ENCODE results near the gene MOXD1. TPM values are rescaled to one million over a fixed set of nuclear protein-coding genes. Genes with fewer than 3 reads are reported as not detected.

Gene MOXD1
- polyA plus RNA-seq (2013, experiment 1 of 2): 1.7 TPM
- polyA plus RNA-seq (2013, experiment 2 of 2): 2.5 TPM

DNA sequence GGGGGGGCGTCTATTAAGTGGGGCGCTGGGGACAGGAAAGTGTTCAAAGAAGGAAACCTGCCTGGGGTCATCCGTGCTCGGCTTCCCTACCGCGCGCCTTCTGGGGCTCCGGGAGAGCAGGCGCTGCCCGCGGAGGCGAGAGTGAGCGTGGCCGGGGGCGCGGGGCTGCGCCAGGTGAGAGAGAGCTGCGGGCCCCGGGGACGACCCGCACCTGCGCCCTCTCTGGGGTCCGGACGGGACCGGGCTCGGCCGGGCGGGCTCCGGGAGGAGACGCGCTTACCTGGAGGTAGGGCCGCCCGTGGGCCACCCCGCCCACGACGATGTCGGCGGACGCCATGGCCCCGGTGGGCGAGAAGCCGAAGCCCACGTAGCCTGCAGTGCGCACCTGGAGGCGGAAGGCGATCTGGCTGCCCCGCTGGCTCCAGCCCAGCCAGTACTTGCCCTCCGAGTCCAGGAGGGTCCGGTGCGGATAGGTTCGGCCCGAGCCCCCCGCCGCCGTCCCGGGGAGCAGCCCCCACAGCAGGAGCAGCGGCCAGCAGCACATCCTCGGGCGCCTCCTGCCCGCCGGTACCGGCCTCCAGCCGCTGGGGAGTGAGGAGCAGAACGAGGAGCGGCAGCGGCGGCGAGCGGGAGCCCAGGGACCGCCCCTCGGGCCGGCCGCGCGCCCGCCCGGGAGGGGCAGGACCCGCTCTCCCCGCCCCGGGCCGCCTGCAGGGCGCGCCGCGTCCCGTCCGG, at the start of gene MOXD1:
Gene MOXD1 (minus strand): TSS at position 593 of the 735 bp plus-strand sequence. CDS start 49 bp downstream, at position 544.
- no peaks in the 10 kb centered on the region for H3K9me3 ChIP-seq (ENCODE audit: insufficient read depth, low read depth, low read length)
- peaks cover 56% of the 10 kb centered on the region for H3K27me3 ChIP-seq (ENCODE audit: insufficient read depth, low read length)
- H3K36me3 ChIP-seq (ENCODE audit: insufficient read depth, low read length): no peaks in the 10 kb centered on the region
- H3K9ac ChIP-seq (ENCODE audit: low read depth, low read length): peak within 1 kb of the TSS; percentile 40; the same call in 1 of the 2 replicates
- no peak within 1 kb of the TSS for H3K27ac ChIP-seq (ENCODE audit: low read depth, low read length)
- WGBS: under 1% methylated on average over 87 of the region's 87 CpGs
- H3K4me1 ChIP-seq (ENCODE audit: insufficient read depth, low read length): peaks cover 8% of the 10 kb centered on the region
- H3K4me3 ChIP-seq (ENCODE audit: low read length): peak within 1 kb of the TSS; percentile 65

DNA sequence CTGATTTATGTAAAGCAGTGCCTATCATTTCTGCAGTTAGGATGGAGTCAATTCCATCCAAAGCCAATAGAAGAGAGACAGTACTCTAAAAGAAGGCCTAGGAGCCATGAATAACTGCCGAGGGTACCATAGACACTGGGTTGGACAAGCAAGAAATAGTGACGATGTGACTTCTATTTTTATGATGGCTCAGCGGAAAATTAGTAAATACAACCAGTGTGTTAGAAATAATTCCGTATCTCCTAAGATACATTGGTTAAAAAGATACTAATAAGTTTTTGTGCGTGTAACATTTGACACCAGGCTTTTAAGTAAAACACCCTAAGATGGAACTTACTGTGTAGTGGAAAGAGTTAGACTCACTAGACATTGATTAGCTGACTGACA, 45.6 kb upstream of the MOXD1 start:
- 93% methylated on average over 5 of the region's 5 CpGs for WGBS
- Histone ChIP-seq H3K27me3 (ENCODE audit: insufficient read depth, low read length) (no peaks in the 10 kb centered on the region), H3K4me1 (ENCODE audit: insufficient read depth, low read length) (peaks cover 15% of the 10 kb centered on the region), H3K4me3 (ENCODE audit: low read length) (no peak overlapping the region), H3K36me3 (ENCODE audit: insufficient read depth, low read length) (no peaks in the 10 kb centered on the region), H3K9me3 (ENCODE audit: insufficient read depth, low read depth, low read length) (peaks cover 10% of the 10 kb centered on the region), H3K9ac (ENCODE audit: low read depth, low read length) (no peak overlapping the region), H3K27ac (ENCODE audit: low read depth, low read length) (no peak overlapping the region)

DNA sequence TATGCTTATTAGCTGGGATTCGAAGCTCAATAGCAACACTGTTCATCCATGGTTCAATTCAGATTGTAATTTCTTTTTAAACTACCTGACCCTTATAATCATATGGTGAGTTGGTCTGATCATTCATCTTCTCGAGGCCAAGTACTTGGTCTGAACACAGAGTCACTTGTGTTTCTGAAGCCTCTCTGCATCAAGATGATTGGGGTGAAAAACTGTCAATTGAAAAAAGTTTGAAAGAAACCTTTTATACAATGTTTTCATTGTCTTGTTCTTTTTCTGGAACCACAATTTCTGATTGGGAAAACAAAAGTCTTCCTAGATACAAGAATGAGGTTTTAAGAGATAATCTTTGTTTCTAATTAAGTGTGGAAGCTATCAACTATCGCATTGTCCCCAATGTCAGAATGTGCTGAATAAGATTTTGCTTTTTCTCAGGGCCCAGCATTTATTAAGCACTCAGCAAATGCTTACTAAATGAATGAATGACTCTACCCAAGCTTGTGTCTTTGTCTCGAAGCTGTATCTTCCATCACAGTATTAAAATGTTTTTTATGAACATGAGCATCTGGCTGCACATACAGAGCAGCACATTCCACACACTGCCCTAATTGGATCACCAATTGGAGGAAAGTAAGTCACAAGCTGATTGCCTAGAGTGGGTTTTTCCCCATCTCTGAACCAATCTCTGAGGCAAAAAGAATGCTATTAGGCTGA, 45.0 kb upstream of the MOXD1 start:
- Histone ChIP-seq H3K27me3 (ENCODE audit: insufficient read depth, low read length) (no peaks in the 10 kb centered on the region), H3K9me3 (ENCODE audit: insufficient read depth, low read depth, low read length) (peaks cover 15% of the 10 kb centered on the region), H3K36me3 (ENCODE audit: insufficient read depth, low read length) (no peaks in the 10 kb centered on the region), H3K4me1 (ENCODE audit: insufficient read depth, low read length) (peaks cover 15% of the 10 kb centered on the region), H3K4me3 (ENCODE audit: low read length) (no peak overlapping the region), H3K27ac (ENCODE audit: low read depth, low read length) (no peak overlapping the region), H3K9ac (ENCODE audit: low read depth, low read length) (no peak overlapping the region)
- 90% methylated on average over 4 of the region's 4 CpGs for WGBS

DNA sequence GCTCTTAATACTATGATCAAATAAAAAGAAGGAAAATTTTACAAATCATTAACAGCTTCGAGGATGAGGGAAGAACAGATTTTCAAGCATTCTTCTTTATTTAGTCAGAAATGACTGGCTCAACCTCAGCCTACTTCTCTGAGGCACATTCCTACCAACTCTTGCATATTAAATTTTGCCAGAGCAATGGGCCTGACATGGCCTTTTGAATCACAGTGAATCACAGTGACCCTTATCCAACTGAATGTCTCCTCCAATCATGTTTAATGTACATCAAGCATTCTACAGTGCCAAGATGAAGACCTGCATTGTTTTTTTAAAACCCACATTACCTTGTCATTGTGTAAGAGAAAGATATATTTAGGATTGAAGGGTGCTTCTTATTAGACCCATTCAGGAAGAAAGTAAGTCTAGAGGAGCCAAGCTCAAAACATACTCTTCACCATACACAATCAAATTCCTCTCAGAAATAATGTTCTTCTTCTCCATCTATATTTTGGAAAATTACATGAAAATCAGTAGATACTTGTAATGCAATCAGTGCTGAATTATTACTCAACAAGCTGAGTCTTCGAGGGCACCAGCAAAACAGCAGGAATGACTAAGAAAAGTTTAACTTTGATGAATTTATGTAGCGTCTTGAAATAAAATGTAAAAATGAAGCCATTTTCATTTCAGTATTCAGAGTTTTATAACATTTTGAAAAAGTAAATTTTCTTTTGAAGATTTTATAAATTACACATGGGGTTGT, 44.1 kb upstream of the MOXD1 start:
- Histone ChIP-seq H3K9me3 (ENCODE audit: insufficient read depth, low read depth, low read length) (peaks cover 15% of the 10 kb centered on the region), H3K27me3 (ENCODE audit: insufficient read depth, low read length) (no peaks in the 10 kb centered on the region), H3K4me1 (ENCODE audit: insufficient read depth, low read length) (peaks cover 15% of the 10 kb centered on the region), H3K9ac (ENCODE audit: low read depth, low read length) (no peak overlapping the region), H3K4me3 (ENCODE audit: low read length) (no peak overlapping the region), H3K36me3 (ENCODE audit: insufficient read depth, low read length) (no peaks in the 10 kb centered on the region), H3K27ac (ENCODE audit: low read depth, low read length) (no peak overlapping the region)
- 79% methylated on average over 3 of the region's 3 CpGs for WGBS

DNA sequence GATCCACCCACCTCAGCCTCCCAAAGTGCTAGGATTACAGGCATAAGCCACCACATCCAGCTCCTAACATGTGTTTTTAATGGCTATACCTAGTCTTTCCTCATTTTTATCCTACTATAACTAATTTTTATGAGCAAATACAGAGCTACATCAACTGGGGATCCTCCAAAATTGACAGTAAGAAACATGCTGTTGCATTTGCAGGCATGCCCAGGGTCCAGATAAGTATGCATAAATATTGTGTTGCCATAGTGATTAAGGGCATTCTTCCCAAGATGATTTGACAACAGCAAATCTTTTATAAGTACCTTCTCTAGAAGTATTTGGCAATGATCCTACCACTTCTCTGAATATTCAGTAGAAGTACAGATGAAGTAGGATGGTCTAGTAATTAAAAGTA, 41.9 kb upstream of the MOXD1 start:
- Histone ChIP-seq H3K9ac (ENCODE audit: low read depth, low read length) (no peak overlapping the region), H3K4me1 (ENCODE audit: insufficient read depth, low read length) (peaks cover 15% of the 10 kb centered on the region)

DNA sequence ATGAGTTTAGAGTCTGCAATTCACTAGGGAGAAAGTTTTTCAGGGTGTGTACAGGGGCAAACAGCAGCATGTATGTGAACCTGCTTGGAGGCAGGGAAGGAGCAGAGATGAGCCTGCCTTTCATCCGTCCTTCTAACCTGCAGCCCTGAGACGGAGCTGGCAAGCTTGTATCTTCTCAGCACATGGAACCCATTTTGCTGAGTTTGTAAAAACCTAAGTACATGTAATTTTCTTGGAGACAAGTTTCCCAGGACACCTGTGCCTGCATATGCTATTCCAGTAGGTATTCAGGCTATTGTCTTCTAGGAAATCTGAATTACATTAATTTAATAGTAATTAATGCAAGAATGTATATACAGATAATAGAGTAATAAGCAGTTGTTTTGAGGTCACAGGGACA, 28.8 kb upstream of the MOXD1 start:
- WGBS: 92% methylated on average over 2 of the region's 2 CpGs
- Histone ChIP-seq H3K9ac (ENCODE audit: low read depth, low read length) (no peak overlapping the region), H3K27ac (ENCODE audit: low read depth, low read length) (no peak overlapping the region), H3K4me3 (ENCODE audit: low read length) (no peak overlapping the region), H3K27me3 (ENCODE audit: insufficient read depth, low read length) (no peaks in the 10 kb centered on the region), H3K9me3 (ENCODE audit: insufficient read depth, low read depth, low read length) (no peaks in the 10 kb centered on the region), H3K36me3 (ENCODE audit: insufficient read depth, low read length) (no peaks in the 10 kb centered on the region), H3K4me1 (ENCODE audit: insufficient read depth, low read length) (no peaks in the 10 kb centered on the region)

More for the DNA sequence above, 41.9 kb upstream of the MOXD1 start:
- peaks cover 15% of the 10 kb centered on the region for H3K9me3 ChIP-seq (ENCODE audit: insufficient read depth, low read depth, low read length)
- no peaks in the 10 kb centered on the region for H3K36me3 ChIP-seq (ENCODE audit: insufficient read depth, low read length)
- H3K27me3 ChIP-seq (ENCODE audit: insufficient read depth, low read length): no peaks in the 10 kb centered on the region
- no peak overlapping the region for H3K4me3 ChIP-seq (ENCODE audit: low read length)
- H3K27ac ChIP-seq (ENCODE audit: low read depth, low read length): no peak overlapping the region

DNA sequence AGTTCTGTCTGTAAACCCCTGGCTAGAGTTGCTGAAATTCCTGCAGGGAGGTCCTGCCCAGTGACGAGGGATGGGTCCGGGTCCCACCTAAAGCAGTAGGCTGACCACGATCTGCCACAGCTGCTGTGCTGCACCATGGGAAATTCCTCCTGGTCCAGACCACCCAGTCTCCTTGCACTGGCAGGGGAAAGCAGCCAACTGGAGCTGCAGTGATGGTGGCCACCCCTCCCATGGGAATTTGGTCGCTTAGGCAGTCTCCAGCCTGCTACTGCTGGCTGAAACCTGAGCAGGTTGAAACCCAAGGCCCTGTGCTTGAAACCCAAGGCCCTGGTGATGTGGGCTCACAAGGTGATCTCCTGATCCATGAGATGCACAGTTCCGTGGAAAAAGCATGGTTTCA, 23.9 kb upstream of the MOXD1 start:
- Histone ChIP-seq H3K9ac (ENCODE audit: low read depth, low read length) (no peak overlapping the region), H3K27me3 (ENCODE audit: insufficient read depth, low read length) (no peaks in the 10 kb centered on the region), H3K27ac (ENCODE audit: low read depth, low read length) (no peak overlapping the region), H3K4me1 (ENCODE audit: insufficient read depth, low read length) (no peaks in the 10 kb centered on the region), H3K36me3 (ENCODE audit: insufficient read depth, low read length) (no peaks in the 10 kb centered on the region), H3K4me3 (ENCODE audit: low read length) (no peak overlapping the region), H3K9me3 (ENCODE audit: insufficient read depth, low read depth, low read length) (no peaks in the 10 kb centered on the region)
- WGBS: 83% methylated on average over 5 of the region's 5 CpGs

DNA sequence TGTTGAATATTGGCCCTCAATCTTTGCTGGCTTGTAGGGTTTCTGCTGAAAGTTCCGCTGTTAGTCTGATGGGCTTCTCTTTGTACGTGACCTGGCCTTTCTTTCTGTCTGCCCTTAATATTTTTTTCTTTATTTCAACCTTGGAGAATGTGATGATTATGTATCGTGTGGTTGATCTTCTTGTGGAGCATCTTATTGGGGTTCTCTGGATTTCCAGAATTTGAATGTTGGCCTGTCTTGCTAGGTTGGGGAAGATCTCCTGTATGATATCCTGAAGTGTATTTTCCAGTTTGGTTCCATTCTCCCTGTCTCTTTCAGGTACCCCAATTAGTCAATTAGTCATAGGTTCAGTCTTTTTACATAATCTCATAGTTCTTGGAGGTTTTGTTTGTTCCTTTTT, 22.6 kb upstream of the MOXD1 start:
- Histone ChIP-seq H3K27ac (ENCODE audit: low read depth, low read length) (no peak overlapping the region), H3K9me3 (ENCODE audit: insufficient read depth, low read depth, low read length) (no peaks in the 10 kb centered on the region), H3K27me3 (ENCODE audit: insufficient read depth, low read length) (no peaks in the 10 kb centered on the region), H3K4me3 (ENCODE audit: low read length) (no peak overlapping the region), H3K9ac (ENCODE audit: low read depth, low read length) (no peak overlapping the region), H3K36me3 (ENCODE audit: insufficient read depth, low read length) (no peaks in the 10 kb centered on the region), H3K4me1 (ENCODE audit: insufficient read depth, low read length) (no peaks in the 10 kb centered on the region)
- WGBS: 93% methylated on average over 3 of the region's 3 CpGs

DNA sequence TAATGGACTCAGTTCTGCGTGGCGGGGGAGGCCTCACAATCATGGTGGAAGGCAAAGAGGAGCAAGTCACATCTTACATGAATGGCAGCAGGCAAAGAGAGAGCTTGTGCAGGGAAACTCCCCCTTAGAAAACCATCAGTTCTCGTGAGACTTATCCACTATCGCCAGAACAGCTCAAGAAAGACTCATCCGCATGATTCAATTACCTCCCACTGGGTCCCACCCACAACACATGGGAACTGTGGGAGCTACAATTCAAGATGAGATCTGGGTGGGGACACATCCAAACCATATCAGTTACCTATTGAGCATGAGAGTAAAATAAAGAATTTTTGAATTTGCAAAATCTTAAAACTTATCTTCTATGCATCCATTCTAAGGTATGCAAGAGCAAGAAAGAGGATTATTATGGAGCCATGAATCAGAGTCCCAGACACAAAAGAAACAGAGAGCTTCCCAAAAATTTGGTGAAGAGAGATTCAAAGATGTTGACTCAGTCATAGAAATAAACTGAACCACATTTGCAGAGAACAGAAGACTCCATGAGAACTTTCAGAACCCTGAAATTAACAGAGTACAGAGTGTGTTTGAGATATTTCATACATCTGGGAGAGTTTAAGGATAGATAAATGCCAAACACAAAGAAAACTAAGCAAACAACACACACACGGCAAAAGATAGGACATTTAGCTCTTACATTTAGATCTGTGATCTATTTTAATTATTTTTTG, 17.1 kb upstream of the MOXD1 start:
- H3K9ac ChIP-seq (ENCODE audit: low read depth, low read length): no peak overlapping the region
- H3K9me3 ChIP-seq (ENCODE audit: insufficient read depth, low read depth, low read length): 0 out of 2 replicates have a peak, but pooled peaks cover 9% of the 10 kb centered on the region
- no peaks in the 10 kb centered on the region for H3K36me3 ChIP-seq (ENCODE audit: insufficient read depth, low read length)
- H3K27me3 ChIP-seq (ENCODE audit: insufficient read depth, low read length): no peaks in the 10 kb centered on the region
- WGBS: 94% methylated on average over 5 of the region's 6 CpGs
- no peak overlapping the region for H3K27ac ChIP-seq (ENCODE audit: low read depth, low read length)
- H3K4me1 ChIP-seq (ENCODE audit: insufficient read depth, low read length): no peaks in the 10 kb centered on the region
- no peak overlapping the region for H3K4me3 ChIP-seq (ENCODE audit: low read length)

DNA sequence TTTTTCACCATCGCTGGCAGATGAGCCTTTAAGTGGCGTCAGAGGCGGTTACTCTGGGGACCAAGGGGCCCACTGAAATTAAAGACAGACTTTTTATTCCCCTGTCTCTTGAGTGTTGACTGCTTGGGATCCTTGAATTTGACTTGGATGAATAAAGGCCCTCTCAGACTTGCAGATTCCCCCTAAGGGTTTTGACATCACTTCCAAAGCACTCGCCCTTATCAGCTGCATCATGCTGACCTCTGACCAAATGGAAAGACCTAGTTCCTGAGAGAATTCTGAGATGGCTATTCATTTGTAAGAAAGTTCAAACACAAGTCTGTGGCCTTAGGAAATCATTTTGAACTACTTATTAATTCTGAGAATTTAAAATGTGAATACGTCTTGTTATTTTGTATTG, 13.5 kb upstream of the MOXD1 start:
- no peak overlapping the region for H3K27ac ChIP-seq (ENCODE audit: low read depth, low read length)
- no peak overlapping the region for H3K4me3 ChIP-seq (ENCODE audit: low read length)
- no peaks in the 10 kb centered on the region for H3K27me3 ChIP-seq (ENCODE audit: insufficient read depth, low read length)
- WGBS: 82% methylated on average over 4 of the region's 5 CpGs
- no peaks in the 10 kb centered on the region for H3K4me1 ChIP-seq (ENCODE audit: insufficient read depth, low read length)
- no peaks in the 10 kb centered on the region for H3K36me3 ChIP-seq (ENCODE audit: insufficient read depth, low read length)
- H3K9ac ChIP-seq (ENCODE audit: low read depth, low read length): no peak overlapping the region
- H3K9me3 ChIP-seq (ENCODE audit: insufficient read depth, low read depth, low read length): 0 out of 2 replicates have a peak, but pooled peaks cover 9% of the 10 kb centered on the region
